AG09309 (cell line): ENCODE results near the gene SLC17A9.

Experiments
- DNase-seq: peaks from one replicate; pipeline ENCODE4 v3.0.0-alpha.2; 2010; ENCODE audit warnings: low read depth
- H3K4me3 ChIP-seq: 2 replicates; pipeline ENCODE4 v1.5.1; 2011; ENCODE audit warnings: mild to moderate bottlenecking, low read depth, low read length, moderate library complexity; ENCODE audit not compliant: control insufficient read depth
- TF ChIP-seq, protein P1 (sequence below): IDR thresholded peaks from 2 replicates; pipeline ENCODE4 v1.5.1; 2011; ENCODE audit warnings: mild to moderate bottlenecking, low read depth, low read length, inconsistent platforms; ENCODE audit not compliant: insufficient read depth, control insufficient read depth; ENCODE audit errors: missing control alignments

Gene SLC17A9, protein sequence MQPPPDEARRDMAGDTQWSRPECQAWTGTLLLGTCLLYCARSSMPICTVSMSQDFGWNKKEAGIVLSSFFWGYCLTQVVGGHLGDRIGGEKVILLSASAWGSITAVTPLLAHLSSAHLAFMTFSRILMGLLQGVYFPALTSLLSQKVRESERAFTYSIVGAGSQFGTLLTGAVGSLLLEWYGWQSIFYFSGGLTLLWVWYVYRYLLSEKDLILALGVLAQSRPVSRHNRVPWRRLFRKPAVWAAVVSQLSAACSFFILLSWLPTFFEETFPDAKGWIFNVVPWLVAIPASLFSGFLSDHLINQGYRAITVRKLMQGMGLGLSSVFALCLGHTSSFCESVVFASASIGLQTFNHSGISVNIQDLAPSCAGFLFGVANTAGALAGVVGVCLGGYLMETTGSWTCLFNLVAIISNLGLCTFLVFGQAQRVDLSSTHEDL

DNA sequence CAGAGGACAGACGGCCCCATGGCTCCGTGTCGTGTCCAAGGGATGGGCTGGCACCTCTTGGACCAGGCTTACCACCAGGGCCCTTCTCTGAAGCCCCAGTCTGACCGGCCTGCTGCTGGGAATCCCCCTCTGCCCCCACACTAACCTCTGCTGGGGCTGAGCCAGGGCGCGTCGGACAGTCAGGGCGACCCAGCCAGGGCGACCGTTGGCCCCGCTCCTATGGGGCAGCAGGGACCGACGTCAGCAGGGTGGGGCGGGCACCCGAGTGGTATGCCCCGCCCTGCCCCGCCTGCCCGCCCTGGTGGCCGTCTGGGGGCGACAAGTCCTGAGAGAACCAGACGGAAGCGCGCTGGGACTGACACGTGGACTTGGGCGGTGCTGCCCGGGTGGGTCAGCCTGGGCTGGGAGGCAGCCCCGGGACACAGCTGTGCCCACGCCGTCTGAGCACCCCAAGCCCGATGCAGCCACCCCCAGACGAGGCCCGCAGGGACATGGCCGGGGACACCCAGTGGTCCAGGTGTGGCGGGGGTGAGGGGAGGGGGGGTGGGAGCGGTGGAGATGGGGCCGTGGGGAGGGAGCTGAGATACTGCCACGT, at the start of gene SLC17A9:
Gene SLC17A9, plus strand, starts transcription at position 337 of the 595 bp plus-strand sequence. Its CDS starts 122 bp downstream, at position 459.
- DNase-seq, result no peak
- peak within 1 kb of the TSS; percentile 71 for H3K4me3 ChIP-seq
- TF ChIP-seq, protein P1, sequence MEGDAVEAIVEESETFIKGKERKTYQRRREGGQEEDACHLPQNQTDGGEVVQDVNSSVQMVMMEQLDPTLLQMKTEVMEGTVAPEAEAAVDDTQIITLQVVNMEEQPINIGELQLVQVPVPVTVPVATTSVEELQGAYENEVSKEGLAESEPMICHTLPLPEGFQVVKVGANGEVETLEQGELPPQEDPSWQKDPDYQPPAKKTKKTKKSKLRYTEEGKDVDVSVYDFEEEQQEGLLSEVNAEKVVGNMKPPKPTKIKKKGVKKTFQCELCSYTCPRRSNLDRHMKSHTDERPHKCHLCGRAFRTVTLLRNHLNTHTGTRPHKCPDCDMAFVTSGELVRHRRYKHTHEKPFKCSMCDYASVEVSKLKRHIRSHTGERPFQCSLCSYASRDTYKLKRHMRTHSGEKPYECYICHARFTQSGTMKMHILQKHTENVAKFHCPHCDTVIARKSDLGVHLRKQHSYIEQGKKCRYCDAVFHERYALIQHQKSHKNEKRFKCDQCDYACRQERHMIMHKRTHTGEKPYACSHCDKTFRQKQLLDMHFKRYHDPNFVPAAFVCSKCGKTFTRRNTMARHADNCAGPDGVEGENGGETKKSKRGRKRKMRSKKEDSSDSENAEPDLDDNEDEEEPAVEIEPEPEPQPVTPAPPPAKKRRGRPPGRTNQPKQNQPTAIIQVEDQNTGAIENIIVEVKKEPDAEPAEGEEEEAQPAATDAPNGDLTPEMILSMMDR, result peak; percentile 18

DNA sequence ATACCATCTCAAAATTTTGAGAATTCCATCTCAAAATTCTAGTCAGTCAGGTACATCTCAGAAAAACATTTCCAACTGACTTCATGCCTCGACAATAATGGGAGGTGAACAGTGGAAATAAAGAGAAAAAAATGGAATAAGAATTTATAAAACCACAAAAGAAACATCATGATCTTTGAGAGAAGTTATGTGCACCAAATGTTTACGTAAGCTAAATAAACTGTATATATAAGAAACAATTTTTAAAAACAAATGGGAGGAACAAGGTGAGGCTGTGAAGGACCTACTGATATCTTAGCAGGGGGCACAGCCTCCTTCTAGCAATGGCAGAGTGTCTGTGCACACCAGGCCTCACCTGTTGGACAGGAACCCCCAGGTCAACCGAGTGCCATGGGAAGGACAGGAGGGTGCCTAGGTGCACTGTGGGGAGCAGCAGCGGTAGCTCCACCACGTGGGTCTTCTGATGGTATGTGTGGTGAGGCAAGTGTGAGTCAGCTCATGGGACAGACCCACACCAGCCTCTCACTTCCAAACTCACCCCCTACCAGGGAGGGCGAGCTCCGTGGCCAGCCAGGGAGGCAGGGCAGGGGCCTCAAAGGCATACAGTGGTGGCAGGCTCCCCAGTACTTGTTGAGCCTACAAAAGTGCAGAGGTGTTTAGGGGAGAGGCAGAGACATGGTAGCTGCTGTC, 49.4 kb upstream of the SLC17A9 start:
- H3K4me3 ChIP-seq, result no peak overlapping the region
- TF ChIP-seq, protein P1, result no peak
- DNase-seq, result no peak

DNA sequence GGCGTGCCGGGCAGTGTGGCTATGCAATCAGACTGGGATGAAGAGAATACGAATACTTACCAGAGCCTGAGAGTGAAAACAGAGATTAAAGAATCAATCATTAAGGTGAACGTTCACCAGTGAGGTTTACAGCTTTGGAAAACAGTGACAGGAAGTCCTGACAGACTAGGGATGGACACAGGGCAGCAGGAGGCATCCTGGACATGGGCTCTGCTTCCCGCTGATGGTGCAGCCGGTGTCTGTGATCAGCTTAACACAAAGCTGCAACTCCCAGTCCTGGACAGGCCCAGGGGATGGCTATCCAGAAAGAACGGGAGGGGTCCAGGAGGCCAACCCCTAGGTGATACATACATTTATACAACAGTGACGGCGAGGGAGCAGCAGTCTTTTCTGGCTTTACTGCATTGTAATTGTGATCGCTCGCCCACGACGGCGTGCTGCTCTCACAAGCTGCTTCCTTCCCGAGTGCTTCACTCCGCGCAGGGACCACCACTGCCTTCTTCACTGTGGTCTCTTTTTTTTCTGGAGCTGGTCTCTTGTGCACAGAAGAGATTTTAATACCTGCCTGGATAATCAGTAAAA, 46.9 kb upstream of the SLC17A9 start:
- no peak overlapping the region for H3K4me3 ChIP-seq
- no peak for DNase-seq
- TF ChIP-seq, protein P1, result no peak

DNA sequence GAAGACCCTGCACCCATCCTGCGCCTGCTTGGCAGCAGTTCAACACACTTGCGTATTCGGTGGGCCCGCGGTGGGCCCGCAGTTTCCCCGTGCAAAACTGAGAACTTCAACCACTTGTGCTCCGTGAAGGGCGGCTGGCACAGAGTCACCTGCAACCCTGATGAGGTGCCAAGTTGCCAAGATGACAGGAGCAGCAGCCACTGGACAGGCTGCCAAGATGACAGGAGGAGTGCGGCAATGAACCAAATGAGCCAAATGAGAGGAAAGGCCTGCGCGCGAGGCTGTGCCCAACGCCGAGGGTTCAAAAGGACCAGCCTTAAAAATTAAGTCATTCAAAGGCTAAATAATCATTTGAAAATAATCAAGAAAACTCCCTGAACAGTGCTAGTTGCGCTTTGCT, 46.3 kb upstream of the SLC17A9 start:
- TF ChIP-seq, protein P1, result no peak
- no peak for DNase-seq

GRCh38 chr20:62906647-62907375, 45.7 kb upstream of the SLC17A9 start:
- no peak overlapping the region for H3K4me3 ChIP-seq
- DNase-seq, result no peak
- TF ChIP-seq, protein P1, result no peak

More for the DNA sequence above, 46.3 kb upstream of the SLC17A9 start:
- no peak overlapping the region for H3K4me3 ChIP-seq
